GM13977 (cell line): ENCODE data around the gene NHLRC1.

Experiments
- DNase-seq: peaks from one replicate; pipeline ENCODE4 v3.0.0; 2012; ENCODE audit warnings: low spot score
- CTCF ChIP-seq: IDR thresholded peaks from 2 replicates; pipeline ENCODE4 v1.5.1; 2012; ENCODE audit warnings: mild to moderate bottlenecking, control low read depth; ENCODE audit not compliant: insufficient read depth; ENCODE audit errors: extremely low read depth, missing control alignments
- in situ Hi-C: fragments of 300-500 bp; cut with MboI; formaldehyde crosslinking; loops from one replicate; pipeline ENCODE4 v1.12.0; 2022; ENCODE audit warnings: low sequenced_read_pairs, low pct_unique_long_range_greater_than_20kb, mixed read lengths, inconsistent platforms; ENCODE audit not compliant: unreplicated experiment

The NHLRC1 gene

GRCh38 chr6:18096423-18096822 lies 26.1 kb downstream of the NHLRC1 start:
- no peak for DNase-seq
- in situ Hi-C loops, result no loop called here

GRCh38 chr6:18091382-18091781 lies 31.1 kb downstream of the NHLRC1 start:
- in situ Hi-C loops, result no loop called here
- DNase-seq, result no peak
- no peak for TF ChIP-seq CTCF

More at GRCh38 chr6:18096423-18096822, 26.1 kb downstream of the NHLRC1 start:
- TF ChIP-seq CTCF, result no peak

- no peak for DNase-seq
- TF ChIP-seq CTCF, result no peak
- in situ Hi-C loops, result no loop called here
These were observed 32.1 kb downstream of the NHLRC1 start for GRCh38 chr6:18090349-18090786.

GRCh38 chr6:18088419-18089296 lies 33.8 kb downstream of the NHLRC1 start:
- no peak for DNase-seq
- in situ Hi-C loops, result no loop called here
- no peak for TF ChIP-seq CTCF

- in situ Hi-C loops, result no loop called here
- DNase-seq, result no peak
- TF ChIP-seq CTCF, result no peak
These were observed 34.9 kb downstream of the NHLRC1 start for GRCh38 chr6:18087396-18088165.

- DNase-seq, result no peak
- TF ChIP-seq CTCF, result no peak
- in situ Hi-C loops, result no loop called here
These were observed 41.3 kb downstream of the NHLRC1 start for GRCh38 chr6:18081025-18081668.
